HG03097 (cell line): ENCODE measurements around the gene SLC6A18.
"Not testable (repeated sequence)": the region's sequence is repeated elsewhere in the genome, so short reads cannot be mapped to it uniquely, and the experiment has no call there.

ENCODE experiments used
- ATAC-seq: cut with Tn5 transposase; IDR thresholded peaks from one replicate; pipeline ENCODE4 v1.9.1; 2021; ENCODE audit not compliant: unreplicated experiment, low FRiP score

The SLC6A18 gene

DNA sequence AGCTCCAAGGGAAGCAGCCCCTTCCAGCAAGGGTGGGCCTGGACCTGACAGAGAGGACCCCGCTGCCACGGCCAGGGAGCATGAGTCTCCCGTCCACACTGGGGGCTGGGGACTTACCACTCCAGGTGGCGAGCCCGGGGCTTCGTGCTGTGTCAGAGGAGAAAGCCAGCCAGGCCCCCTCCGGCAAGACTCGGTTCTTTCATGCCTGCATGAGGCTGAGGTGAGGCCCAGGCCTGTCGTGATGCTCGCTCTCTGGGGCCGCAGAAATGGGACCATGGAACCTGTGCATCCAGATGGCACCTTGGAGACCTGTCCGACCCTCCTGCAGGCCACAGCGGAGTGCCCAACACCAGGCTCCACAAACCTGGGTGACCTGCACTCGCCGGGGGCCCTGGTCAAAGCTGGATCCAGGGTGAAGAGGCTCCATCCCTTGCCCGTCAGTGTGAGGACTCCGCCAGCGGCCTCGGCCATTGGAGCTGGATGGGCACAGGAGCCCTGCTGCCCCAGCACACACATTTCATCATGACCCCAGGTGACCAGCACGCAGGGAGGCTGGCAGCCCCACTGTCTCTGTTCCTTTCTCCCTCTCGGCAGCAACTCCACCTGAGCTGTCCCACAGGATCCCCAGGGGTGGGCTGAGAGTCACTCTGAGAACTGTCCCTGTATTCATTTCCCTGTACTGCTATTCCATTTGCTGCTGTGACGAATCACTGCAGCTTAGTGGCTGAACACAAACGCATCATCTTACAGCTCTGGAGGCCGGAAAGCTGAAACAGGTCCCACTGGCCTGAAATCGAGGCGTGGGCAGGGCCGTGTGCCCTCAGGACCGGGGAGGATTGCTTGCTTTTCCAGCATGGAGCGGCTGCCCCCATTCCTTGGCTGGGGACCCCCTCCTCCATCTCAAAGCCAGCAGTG, 24.4 kb downstream of the SLC6A18 start:
- ATAC-seq = no peak

DNA sequence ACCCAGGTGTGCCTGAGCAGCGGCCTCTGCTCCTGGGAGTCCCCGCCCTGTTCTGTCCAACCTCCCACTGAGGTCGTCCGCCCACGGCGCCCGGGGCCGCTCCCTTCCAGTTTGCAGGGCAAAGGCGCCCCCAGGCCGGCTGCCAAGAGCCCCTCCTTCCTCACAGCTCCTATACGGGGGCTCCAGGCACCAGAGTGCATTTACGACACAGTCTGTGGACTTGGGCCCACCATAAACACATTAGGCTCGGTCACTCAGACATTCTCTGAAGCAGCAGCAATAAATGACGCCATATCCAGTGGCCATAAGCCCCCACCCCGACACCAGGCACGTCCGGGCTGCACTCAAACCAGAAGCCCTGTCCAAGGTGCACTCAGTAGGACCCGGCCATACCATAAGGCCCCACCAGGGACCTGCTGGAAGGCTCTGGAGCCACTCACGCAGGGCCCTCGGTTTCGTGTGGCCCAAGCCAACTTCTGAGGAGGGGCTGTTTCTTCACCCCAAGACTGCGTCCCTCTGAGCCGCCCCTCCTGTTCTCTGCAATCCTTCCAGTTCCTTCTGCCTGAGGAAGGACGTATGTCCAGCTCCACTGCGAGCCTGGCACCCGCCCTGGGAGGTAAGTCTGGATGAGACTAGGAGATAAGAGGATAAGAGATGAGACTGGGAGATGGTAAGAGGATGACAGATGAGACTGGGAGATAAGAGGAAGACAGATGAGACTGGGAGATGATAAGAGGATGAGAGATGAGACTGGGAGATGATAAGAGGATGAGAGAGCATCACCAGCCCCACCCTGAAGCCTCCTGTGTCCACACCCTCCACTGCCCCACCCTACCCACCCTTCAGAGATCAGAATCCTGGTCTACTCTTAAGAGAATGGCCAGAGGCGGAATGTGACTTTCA, 26.7 kb downstream of the SLC6A18 start:
- no peak for ATAC-seq

DNA sequence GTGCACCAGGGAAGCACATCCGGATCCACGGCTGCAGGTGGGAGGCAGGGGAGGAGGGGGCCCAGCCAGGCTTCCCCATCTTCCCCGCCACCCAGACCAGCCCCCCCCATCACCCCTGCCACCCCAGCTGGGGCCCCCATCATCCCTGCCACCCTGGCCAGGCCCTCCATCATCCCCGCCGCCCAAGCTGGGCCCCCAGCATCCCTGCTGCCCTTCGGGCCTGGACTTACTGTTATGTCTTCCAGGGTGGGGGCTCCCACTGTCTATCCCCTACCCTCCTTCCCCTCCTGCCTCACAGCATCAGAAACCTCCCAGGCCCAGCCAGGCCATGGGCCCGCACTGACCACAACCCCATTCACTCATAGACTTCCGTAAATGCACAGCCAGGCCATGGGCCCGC, 27.5 kb downstream of the SLC6A18 start:
- ATAC-seq = no peak

DNA sequence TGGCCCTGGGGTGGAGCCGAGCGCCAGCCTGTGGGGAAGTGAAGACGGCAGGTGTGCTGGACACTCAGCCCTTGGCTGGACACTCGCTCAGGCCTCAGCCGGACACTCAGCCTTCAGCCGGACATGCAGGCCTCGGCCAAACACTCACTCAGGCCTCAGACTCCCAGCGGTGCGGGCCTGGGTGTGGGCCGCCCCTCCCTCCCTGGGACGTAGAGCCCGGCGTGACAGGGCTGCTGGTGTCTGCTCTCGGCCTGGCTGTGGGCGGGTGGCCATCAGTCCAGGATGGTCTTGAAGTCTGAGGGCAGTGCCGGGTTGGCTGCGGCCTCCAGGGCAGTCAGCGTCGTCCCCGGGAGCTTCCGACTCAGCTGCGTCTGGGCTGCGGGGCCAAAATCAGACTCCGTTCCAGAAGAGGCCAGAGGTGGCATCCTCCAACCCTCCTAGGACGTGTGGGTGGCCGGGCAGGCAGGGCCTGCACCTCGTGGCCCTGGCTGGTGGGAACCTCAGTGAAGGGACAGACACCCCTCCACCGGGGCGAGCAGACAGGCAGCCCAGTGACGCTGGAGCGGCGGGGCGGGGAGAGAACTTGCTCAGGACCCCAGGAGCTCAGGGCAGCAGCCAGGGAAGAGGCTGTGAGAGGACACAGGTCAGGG, 28.4 kb downstream of the SLC6A18 start:
- no peak for ATAC-seq

DNA sequence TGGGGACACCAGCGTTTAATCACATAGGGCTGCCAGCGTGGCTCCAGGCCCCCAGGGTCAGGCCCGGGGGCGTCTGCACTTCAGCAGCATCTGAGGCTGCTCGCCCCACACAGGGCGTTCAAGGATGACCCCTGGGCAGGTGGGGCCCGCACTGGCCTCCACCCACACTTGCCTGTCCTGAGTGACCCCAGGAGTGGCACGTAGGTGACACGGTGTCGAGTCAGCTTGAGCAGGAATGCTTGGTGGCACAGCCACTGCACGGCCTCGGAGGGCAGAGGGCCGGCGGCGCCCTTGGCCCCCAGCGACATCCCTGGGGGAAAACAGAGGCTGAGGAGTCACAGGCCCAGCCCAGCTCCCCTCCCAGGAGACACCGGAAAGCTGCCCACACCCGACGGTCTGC, 29.0 kb downstream of the SLC6A18 start:
- ATAC-seq = no peak

DNA sequence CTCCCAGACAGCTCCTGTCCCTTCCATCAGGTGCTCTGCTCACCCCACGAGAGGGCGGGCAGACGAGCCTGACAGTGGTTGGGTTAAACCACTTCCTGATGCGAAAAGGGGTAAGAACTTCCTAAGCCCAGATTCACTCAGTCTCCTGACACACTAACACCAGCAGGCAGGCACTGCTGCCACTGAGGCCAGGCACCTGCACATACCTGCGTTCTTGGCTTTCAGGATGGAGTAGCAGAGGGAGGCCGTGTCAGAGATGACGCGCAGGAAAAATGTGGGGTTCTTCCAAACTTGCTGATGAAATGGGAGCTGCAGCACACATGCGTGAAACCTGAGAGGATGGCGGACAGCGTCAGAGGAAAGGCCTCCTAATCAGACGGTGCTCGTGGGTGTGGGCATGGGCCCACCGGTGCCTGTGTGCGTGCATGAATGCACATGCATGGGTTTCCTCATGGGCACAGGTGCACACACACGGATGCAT, 29.9 kb downstream of the SLC6A18 start:
- ATAC-seq = no peak

DNA sequence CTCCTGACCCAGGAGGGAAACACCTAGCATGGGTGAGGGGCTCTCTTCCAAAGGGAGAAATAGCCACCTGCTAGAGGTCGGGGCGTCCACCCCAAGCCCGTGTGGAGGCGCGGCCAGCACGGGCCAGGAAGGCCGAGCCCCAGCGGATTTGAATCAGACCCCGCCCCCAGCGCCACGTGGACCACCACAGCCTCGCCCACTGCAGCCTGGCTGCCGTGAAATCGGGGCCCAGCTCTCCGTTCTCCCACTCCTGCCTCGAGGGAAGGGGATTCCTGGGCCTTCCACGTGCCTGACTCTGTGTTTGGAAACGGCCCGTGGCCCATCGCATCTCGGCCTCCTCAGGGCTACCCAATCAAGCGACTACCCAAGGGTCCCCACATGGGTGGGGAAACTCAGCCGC, 31.6 kb downstream of the SLC6A18 start:
- no peak for ATAC-seq

DNA sequence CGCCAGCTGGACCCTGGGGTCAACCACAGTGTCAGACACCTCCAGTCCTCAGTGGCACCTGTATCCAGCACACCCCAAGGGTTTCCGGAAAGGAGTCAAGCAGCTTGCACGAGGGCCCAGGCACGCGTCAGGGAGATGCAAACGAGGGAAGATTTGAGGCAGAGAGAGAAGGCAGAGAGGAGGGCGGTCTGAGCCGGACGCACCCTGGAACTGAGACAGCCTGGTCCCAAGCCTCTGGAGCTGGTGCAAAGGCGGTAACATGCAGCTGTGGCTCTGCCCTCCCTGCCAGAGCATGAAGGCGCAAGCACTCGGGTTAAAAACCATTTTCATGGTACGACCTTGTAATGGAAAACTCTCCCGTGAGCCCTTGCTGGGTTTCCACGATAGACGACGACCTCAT, 32.2 kb downstream of the SLC6A18 start:
- no peak for ATAC-seq

DNA sequence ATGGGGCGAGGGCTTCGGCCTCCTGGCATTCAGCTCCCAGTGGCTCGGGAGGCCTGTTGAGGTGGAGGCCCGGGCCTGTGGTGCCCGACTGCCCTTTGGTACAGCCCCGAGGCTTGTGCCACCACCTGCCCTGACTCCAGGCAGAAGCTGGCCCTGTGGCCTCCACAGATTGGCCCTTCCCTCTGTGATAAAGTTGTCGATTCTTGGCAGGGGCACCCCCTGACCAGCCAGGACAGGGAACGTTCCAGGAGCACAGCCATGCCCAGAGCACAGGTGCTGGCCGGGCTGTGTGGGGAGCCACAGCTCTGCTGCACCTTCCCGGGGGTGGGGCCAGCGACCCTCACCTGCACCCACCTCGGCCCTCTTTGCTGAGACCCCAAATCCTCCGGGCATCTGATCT, 32.7 kb downstream of the SLC6A18 start:
- no peak for ATAC-seq

DNA sequence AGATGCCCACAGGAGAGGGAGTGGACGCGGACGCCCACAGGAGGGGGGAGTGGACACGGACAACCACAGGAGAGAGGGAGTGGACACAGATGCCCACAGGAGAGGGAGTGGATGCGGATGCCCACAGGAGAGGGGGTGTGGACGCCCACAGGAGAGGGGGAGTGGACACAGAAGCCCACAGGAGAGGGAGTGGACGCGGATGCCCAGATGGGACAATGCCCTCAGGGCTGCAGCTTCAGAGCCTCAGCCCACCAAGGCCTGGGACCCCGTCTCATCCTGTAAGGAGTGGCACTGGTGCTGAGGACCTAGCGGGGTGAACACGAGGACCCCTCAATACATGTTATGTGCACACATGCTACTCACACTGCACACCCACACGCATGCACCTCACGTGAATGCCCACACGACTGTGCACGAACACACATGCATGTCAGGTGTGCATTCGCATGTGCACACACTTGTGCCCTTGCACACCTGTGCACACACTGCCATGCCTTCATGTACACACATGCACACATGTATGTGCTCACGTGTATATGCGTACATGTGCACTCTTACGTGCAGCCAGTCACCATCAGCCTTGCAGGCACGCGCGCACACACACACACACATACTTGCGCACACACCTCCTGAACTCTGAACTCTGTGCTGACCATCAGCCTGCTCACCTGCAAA, 34.8 kb downstream of the SLC6A18 start:
- ATAC-seq = no peak

DNA sequence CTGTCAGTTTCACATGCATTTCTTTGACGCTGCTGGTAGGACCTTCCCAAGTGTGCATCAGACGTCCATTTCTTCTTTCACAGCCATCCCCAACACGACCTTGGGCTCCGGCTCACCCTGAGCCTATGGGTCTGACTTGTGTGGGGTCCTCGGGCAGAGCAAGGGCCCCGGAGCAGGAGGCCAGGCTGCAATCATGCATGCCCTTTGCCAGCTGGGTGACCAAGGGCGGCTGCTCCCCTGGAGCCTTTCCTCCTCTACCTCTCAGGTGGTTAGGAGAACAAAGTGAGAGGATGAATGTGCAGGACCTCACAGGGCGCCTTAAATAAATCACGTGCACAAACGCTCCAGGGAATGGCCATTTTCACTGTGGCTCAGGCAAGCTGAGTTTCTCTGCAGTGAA, 36.5 kb downstream of the SLC6A18 start:
- ATAC-seq = no peak

DNA sequence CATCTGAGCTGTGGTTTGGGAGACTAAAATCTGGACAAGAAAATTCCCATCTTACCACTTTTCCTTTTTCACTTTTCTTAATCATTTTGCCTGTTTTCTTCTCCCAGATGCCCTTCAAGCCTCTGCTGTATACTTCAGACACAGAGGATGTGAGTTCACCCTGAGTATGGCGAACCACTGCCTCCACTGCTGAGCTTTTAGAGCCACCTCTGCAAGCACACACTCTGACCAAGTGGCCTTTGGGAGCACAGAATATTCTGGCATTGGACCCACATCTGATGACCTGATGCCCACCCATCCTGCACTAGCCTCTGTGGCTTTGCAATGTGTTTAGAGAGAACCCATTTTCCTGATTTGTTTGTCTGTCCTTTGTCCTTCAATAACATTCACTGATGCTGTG, 37.2 kb downstream of the SLC6A18 start:
- ATAC-seq = no peak

DNA sequence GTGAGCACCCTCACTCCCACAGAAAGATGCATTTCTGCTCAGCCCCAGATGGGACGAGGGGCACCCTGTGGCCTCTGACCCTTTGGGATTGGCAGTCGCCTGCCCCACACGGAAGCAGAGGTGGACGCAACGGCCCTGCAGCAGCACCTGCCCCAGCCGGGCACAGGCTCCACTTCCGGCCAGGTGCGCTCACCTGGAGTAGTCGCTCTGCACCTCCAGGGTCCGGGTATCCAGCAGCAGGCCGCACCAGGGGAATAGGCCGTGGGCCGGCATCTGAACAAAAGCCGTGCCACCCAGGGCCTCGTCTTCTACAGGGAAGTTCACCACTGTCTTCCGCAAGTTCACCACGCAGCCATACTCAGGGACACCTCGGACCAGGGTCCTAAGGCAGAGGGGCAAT, 39.0 kb downstream of the SLC6A18 start:
- no peak for ATAC-seq

DNA sequence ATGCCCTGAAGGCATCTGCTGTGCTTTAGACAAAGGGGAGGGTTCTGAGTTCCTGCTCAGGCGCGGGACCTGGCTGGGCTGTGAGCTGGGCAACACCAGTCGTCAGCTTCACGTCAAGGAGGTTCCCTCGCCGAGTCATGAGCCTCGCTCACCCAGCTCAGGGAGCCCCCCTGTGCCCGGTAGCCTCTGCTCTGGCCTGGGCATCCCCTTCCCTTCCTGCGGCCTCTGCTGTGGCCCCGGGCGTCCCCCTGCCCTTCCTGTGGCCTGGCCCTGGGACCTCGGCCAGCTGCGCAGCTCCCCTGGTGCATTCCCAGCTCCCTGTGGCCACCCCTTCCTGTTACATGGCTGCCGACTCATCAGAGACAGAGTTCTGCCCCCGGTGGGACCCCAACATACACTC, 39.8 kb downstream of the SLC6A18 start:
- no peak for ATAC-seq

DNA sequence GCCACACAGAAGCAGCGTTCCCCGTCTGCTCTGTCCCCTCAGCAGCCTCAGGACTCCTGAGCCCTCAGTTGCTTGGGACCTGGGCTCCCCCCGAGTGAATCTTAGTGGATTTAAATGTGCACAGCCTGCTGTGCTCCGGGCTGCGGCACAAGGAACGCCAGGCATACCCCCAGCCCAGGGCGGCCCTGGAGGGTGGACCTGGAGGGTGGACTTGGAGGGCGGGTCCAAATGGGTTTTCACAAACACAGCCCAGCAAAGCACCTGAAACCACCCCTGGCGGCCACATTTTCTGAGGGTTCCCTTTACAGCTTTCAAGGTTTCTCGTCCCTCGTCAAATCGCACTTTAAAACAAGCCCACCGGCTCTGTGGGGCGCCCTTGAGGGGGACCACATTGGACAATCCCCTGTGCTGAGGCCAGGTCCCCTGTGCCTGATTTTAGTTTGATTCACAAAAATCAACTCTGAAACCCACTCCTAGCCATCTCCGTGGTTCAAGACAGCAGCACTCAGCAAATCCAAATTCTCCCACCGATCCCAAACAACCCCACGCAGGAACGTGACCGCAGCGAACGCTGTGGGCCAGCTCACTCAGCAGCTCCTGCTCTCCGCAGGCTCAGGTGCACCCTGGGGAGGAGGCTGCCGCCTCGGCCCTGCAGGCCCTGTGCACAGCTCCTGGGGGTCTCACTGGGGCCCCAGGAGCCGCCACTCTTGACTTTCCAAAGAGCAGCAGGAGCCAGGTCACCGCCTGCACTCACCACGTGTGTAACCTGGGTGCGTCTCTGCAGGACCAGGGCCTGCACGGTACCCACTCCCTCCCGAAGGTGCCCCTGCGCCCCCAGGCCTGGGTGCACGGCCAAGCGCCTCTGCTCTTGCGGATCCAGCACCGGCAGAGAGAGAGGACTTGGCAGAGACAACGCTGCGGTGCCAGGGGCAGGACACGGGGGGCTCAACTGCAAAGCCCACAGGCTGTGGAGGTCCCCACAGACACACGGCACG, 40.6 kb downstream of the SLC6A18 start:
- no peak for ATAC-seq

DNA sequence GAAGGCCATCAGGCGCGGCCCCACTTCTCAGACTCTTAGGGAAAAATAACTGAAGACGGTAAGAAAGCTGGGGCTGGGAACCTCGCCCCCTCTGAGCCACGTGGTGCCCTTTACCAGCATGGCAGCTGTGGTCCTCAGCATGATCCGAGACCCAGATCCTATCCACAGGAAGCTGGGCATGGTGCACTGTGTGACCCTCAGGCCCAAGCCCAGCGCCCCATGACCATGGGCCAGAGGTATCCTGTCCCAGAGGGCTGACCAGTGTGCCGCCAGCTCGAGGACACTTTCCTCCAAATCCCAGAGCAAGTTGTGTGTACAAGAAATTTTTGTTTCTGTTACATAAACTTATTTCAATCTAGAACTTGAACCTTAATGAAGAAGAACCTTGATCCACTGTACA, 41.6 kb downstream of the SLC6A18 start:
- ATAC-seq = no peak

DNA sequence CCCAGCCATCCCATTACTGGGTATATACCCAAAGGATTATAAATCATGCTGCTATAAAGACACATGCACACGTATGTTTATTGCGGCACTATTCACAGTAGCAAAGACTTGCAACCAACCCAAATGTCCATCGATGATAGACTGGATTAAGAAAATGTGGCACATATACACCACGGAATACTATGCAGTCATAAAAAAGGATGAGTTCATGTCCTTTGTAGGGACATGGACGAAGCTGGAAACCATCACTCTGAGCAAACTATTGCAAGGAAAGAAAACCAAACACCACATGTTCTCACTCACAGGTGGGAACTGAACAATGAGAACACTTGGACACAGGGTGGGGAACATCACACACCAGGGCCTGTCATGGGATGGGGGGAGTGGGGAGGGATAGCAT, 42.3 kb downstream of the SLC6A18 start:
- not testable (repeated sequence) for ATAC-seq

DNA sequence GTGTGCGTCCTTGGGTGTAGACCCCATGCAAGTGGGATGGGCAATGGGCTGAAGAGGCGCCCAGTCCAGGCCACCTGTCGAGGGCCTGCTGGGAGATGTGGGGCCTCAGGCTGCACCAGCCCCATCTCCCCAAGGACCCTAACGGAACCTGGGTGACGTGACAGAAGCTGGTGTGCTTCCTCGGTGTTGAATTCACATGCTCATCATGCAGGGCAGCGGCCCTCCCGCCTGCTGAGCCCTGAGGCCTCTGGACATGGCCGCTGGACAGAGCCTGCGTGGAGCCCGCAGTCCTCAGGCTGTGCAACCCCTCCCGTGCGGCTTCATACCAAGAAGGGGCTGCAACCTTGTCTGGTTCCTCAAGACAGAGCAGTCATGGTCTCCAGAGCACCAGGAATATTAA, 42.9 kb downstream of the SLC6A18 start:
- no peak for ATAC-seq

DNA sequence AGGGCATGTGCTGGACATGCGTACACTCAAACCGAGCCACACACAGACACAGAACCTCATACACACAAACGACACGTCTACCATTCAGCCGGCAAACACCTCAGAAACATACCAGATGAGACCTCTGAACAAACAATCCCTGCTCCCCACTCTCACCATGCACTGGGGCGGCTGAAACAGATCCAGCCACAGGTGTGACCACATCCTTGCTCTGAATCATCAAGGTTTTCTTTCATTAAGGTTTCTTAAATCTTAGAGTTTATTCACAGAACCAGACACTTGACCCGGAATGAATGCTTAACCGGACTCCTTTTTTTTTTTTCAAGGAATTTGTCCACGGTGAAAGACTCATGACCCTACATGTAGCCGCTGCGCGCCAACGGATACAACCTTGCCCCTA, 43.5 kb downstream of the SLC6A18 start:
- no peak for ATAC-seq
